GM12878 (cell line): Measurements from ENCODE around the gene NUP210L. TPM values are rescaled to one million over a fixed set of nuclear protein-coding genes. Genes with fewer than 3 reads are reported as not detected.
A peak's percentile ranks its signal among the peaks of the same experiment; 100 is the strongest.

Experiments used
- BMI1 ChIP-seq: fragments of 450-650 bp; IDR thresholded peaks from 2 replicates; pipeline ENCODE4 v1.6.1; 2016; ENCODE audit warnings: mild to moderate bottlenecking, moderate library complexity, borderline replicate concordance
- CBFB ChIP-seq: IDR thresholded peaks from 2 replicates; pipeline ENCODE4 v1.6.1; 2016; ENCODE audit warnings: antibody characterized with exemption, low read depth
- CHD4 ChIP-seq: fragments of 200-600 bp; sonication (generic); IDR thresholded peaks from 2 replicates; pipeline ENCODE4 v1.6.1; 2016; ENCODE audit warnings: mild to moderate bottlenecking
- CREB1 ChIP-seq: IDR thresholded peaks from 2 replicates; pipeline ENCODE4 v1.6.1; 2012; ENCODE audit warnings: low read depth, mild to moderate bottlenecking, inconsistent platforms
- HDAC2 ChIP-seq: fragments of 200-600 bp; sonication (generic); IDR thresholded peaks from 2 replicates; pipeline ENCODE4 v1.6.1; 2017
- IRF4 ChIP-seq: IDR thresholded peaks from 2 replicates; pipeline ENCODE4 v1.6.1; 2011; ENCODE audit warnings: low read depth, low read length
- PBX3 ChIP-seq: IDR thresholded peaks from 2 replicates; pipeline ENCODE4 v1.6.1; 2011; ENCODE audit warnings: mild to moderate bottlenecking, low read depth, low read length, moderate library complexity; ENCODE audit not compliant: insufficient replicate concordance
- SIX5 ChIP-seq: IDR thresholded peaks from 2 replicates; pipeline ENCODE4 v1.6.1; 2011; ENCODE audit warnings: mild to moderate bottlenecking, low read depth, low read length, moderate library complexity; ENCODE audit not compliant: severe bottlenecking
- TAF1 ChIP-seq: IDR thresholded peaks from 2 replicates; pipeline ENCODE4 v1.6.1; 2011; ENCODE audit warnings: mild to moderate bottlenecking, low read depth, low read length, borderline replicate concordance
- TCF3 ChIP-seq: IDR thresholded peaks from 2 replicates; pipeline ENCODE4 v1.6.1; 2012; ENCODE audit warnings: low read depth, mild to moderate bottlenecking, low read length, borderline replicate concordance; ENCODE audit not compliant: insufficient read depth
- ZBTB33 ChIP-seq: fragments of 450-650 bp; IDR thresholded peaks from 2 replicates; pipeline ENCODE4 v1.6.1; 2017; ENCODE audit warnings: mild to moderate bottlenecking
- ZNF24 ChIP-seq: fragments of 450-650 bp; IDR thresholded peaks from 2 replicates; pipeline ENCODE4 v1.6.1; 2017; ENCODE audit warnings: antibody characterized with exemption, mild to moderate bottlenecking
- ZSCAN29 ChIP-seq: fragments of 450-650 bp; IDR thresholded peaks from 2 replicates; pipeline ENCODE4 v1.6.1; 2017; ENCODE audit warnings: mild to moderate bottlenecking, moderate library complexity
- polyA plus RNA-seq, 11 experiments: library from polyadenylated mRNA; depleted of rRNA in 4 of 11; unstranded in 6 of 11; stranded (reverse) in 5 of 11; fragments of >200 nt; fragmentation: Nextera tagmentation in 4 of 11; fragmentation: Illumina TruSeq in 1 of 11; extraction: Ambion mirVana in 4 of 11; extraction: Trizol in 1 of 11; gene quantifications; 1 replicate in 1 of 11; 2 replicates in 10 of 11; pipeline versions ENCODE4 v1.2.1 to v1.2.3, GENCODE V29; 2011 to 2016; ENCODE audit warnings: inconsistent platforms in 2 of 11, missing spikeins in 2 of 11, low read depth in 1 of 11
- total RNA-seq, 4 experiments: library from RNA; depleted of rRNA in 3 of 4; stranded (reverse); fragments of >200 nt in 3 of 4; fragmentation: Illumina TruSeq in 1 of 4; extraction: Trizol in 1 of 4; gene quantifications; 2 replicates each; pipeline versions ENCODE4 v1.2.1 to v1.2.3, GENCODE V29; 2013 to 2021
- TF ChIP-seq, protein P1 (sequence below): IDR thresholded peaks from 2 replicates; pipeline ENCODE4 v1.6.1; 2012; ENCODE audit warnings: mild to moderate bottlenecking, low read depth, low read length
- TF ChIP-seq, protein P2 (sequence below): fragments of 450-650 bp; IDR thresholded peaks from 2 replicates; pipeline ENCODE4 v1.6.1; 2017; ENCODE audit warnings: mild to moderate bottlenecking, moderate library complexity
- TF ChIP-seq, protein P3 (sequence below), 3 experiments: IDR thresholded peaks in 2 of 3; conservative IDR thresholded peaks in 1 of 3; 2 replicates each; pipeline ENCODE4 v1.5.1; 2011; ENCODE audit warnings: low read depth in 3 of 3, low read length in 3 of 3, mild to moderate bottlenecking in 3 of 3, control low read depth in 2 of 3, moderate library complexity in 2 of 3, inconsistent platforms in 1 of 3, mixed read lengths in 1 of 3; ENCODE audit not compliant: control insufficient read depth in 2 of 3, insufficient read depth in 1 of 3; ENCODE audit errors: extremely low read depth in 1 of 3

Gene NUP210L
- total and polyA plus RNA-seq, 10 of the 15 experiments (the other 5 are each of a cell fraction or from before 2014, with no cell fraction given), result 0.04 to 0.08 (median 0.07) TPM; not detected in 7

- TF ChIP-seq IRF4 (peak; percentile 69; the same call in 1 of the 2 replicates), ZSCAN29 (peak; percentile 96), TCF3 (peak; percentile 93; the same call in 1 of the 2 replicates), CBFB (peak; percentile 95; the same call in 1 of the 2 replicates), TAF1 (peak; percentile 99), HDAC2 (no peak), ZNF24 (no peak), CHD4 (no peak), SIX5 (peak; percentile 82), ZBTB33 (no peak), CREB1 (peak; percentile 98), PBX3 (no peak), BMI1 (no peak)
- TF ChIP-seq, protein P1, sequence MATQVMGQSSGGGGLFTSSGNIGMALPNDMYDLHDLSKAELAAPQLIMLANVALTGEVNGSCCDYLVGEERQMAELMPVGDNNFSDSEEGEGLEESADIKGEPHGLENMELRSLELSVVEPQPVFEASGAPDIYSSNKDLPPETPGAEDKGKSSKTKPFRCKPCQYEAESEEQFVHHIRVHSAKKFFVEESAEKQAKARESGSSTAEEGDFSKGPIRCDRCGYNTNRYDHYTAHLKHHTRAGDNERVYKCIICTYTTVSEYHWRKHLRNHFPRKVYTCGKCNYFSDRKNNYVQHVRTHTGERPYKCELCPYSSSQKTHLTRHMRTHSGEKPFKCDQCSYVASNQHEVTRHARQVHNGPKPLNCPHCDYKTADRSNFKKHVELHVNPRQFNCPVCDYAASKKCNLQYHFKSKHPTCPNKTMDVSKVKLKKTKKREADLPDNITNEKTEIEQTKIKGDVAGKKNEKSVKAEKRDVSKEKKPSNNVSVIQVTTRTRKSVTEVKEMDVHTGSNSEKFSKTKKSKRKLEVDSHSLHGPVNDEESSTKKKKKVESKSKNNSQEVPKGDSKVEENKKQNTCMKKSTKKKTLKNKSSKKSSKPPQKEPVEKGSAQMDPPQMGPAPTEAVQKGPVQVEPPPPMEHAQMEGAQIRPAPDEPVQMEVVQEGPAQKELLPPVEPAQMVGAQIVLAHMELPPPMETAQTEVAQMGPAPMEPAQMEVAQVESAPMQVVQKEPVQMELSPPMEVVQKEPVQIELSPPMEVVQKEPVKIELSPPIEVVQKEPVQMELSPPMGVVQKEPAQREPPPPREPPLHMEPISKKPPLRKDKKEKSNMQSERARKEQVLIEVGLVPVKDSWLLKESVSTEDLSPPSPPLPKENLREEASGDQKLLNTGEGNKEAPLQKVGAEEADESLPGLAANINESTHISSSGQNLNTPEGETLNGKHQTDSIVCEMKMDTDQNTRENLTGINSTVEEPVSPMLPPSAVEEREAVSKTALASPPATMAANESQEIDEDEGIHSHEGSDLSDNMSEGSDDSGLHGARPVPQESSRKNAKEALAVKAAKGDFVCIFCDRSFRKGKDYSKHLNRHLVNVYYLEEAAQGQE, result 0 out of 2 replicates have a peak, but pooled peaks have one; percentile 44
- TF ChIP-seq, protein P2, sequence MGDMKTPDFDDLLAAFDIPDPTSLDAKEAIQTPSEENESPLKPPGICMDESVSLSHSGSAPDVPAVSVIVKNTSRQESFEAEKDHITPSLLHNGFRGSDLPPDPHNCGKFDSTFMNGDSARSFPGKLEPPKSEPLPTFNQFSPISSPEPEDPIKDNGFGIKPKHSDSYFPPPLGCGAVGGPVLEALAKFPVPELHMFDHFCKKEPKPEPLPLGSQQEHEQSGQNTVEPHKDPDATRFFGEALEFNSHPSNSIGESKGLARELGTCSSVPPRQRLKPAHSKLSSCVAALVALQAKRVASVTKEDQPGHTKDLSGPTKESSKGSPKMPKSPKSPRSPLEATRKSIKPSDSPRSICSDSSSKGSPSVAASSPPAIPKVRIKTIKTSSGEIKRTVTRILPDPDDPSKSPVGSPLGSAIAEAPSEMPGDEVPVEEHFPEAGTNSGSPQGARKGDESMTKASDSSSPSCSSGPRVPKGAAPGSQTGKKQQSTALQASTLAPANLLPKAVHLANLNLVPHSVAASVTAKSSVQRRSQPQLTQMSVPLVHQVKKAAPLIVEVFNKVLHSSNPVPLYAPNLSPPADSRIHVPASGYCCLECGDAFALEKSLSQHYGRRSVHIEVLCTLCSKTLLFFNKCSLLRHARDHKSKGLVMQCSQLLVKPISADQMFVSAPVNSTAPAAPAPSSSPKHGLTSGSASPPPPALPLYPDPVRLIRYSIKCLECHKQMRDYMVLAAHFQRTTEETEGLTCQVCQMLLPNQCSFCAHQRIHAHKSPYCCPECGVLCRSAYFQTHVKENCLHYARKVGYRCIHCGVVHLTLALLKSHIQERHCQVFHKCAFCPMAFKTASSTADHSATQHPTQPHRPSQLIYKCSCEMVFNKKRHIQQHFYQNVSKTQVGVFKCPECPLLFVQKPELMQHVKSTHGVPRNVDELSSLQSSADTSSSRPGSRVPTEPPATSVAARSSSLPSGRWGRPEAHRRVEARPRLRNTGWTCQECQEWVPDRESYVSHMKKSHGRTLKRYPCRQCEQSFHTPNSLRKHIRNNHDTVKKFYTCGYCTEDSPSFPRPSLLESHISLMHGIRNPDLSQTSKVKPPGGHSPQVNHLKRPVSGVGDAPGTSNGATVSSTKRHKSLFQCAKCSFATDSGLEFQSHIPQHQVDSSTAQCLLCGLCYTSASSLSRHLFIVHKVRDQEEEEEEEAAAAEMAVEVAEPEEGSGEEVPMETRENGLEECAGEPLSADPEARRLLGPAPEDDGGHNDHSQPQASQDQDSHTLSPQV, result peak; percentile 100
- TF ChIP-seq, protein P3, sequence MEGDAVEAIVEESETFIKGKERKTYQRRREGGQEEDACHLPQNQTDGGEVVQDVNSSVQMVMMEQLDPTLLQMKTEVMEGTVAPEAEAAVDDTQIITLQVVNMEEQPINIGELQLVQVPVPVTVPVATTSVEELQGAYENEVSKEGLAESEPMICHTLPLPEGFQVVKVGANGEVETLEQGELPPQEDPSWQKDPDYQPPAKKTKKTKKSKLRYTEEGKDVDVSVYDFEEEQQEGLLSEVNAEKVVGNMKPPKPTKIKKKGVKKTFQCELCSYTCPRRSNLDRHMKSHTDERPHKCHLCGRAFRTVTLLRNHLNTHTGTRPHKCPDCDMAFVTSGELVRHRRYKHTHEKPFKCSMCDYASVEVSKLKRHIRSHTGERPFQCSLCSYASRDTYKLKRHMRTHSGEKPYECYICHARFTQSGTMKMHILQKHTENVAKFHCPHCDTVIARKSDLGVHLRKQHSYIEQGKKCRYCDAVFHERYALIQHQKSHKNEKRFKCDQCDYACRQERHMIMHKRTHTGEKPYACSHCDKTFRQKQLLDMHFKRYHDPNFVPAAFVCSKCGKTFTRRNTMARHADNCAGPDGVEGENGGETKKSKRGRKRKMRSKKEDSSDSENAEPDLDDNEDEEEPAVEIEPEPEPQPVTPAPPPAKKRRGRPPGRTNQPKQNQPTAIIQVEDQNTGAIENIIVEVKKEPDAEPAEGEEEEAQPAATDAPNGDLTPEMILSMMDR (IDR thresholded peaks at IDR 0.05 in 2 of 3, conservative IDR thresholded peaks at IDR 0.05 in 1 of 3; ENCODE audit: control insufficient read depth in 2 of 3, extremely low read depth in 1 of 3, insufficient read depth in 1 of 3, low read depth in 3 of 3, low read length in 3 of 3), result no peak
Measured at GRCh38 chr1:153990468-153991150, 164.3 kb downstream of the NUP210L start, which contains the start of gene RPS27 (continued).
